ENCODE measurements around the gene CCDC188.

The CCDC188 gene

GRCh38 chr22:20111689-20112622 is 38.9 kb downstream of the CCDC188 start:
- no peak for TF ChIP-seq CTCF (IDR thresholded peaks at IDR 0.05; ENCODE audit: low read depth, low read length)
- in situ Hi-C loops (cut with HindIII; ENCODE audit: low sequenced_read_pairs) = no loop called here
- DNase-seq (ENCODE audit: low read depth, low spot score) = no peak
- no peak overlapping the region for H3K4me3 ChIP-seq (ENCODE audit: low read depth, low read length)

- DNase-seq (ENCODE audit: low read depth, low spot score) = peak; percentile 19
- peak; percentile 55 for TF ChIP-seq CTCF (IDR thresholded peaks at IDR 0.05; ENCODE audit: low read depth, low read length)
- H3K4me3 ChIP-seq (ENCODE audit: low read depth, low read length) = no peak overlapping the region
- in situ Hi-C loops (cut with HindIII; ENCODE audit: low sequenced_read_pairs) = no loop called here
Observed at GRCh38 chr22:20111045-20111688, 39.7 kb downstream of the CCDC188 start.

GRCh38 chr22:20110359-20110985 is 40.4 kb downstream of the CCDC188 start:
- TF ChIP-seq CTCF (IDR thresholded peaks at IDR 0.05; ENCODE audit: low read depth, low read length) = no peak
- no peak for DNase-seq (ENCODE audit: low read depth, low spot score)
- in situ Hi-C loops (cut with HindIII; ENCODE audit: low sequenced_read_pairs) = no loop called here
- H3K4me3 ChIP-seq (ENCODE audit: low read depth, low read length) = no peak overlapping the region

- no peak overlapping the region for H3K4me3 ChIP-seq (ENCODE audit: low read depth, low read length)
- TF ChIP-seq CTCF (IDR thresholded peaks at IDR 0.05; ENCODE audit: low read depth, low read length) = no peak
- no peak for DNase-seq (ENCODE audit: low read depth, low spot score)
- in situ Hi-C loops (cut with HindIII; ENCODE audit: low sequenced_read_pairs) = no loop called here
Observed at GRCh38 chr22:20109411-20110358, 41.2 kb downstream of the CCDC188 start.

GRCh38 chr22:20108757-20109230 is 42.1 kb downstream of the CCDC188 start:
- TF ChIP-seq CTCF (IDR thresholded peaks at IDR 0.05; ENCODE audit: low read depth, low read length) = no peak
- H3K4me3 ChIP-seq (ENCODE audit: low read depth, low read length) = no peak overlapping the region
- in situ Hi-C loops (cut with HindIII; ENCODE audit: low sequenced_read_pairs) = no loop called here
- no peak for DNase-seq (ENCODE audit: low read depth, low spot score)
